Stimulated activated CD4-positive, alpha-beta T cell treated with anti-CD3 and anti-CD28 coated beads, Interleukin-4, amount 100 ng/mL, for 24 hours (primary cell): Measurements from ENCODE around the gene ADRA2C.

Source experiments
- DNase-seq: peaks from one replicate; pipeline ENCODE4 v3.0.0-alpha.2; 2020

Gene ADRA2C

GRCh38 chr4:3735196-3735595, 31.0 kb upstream of the ADRA2C start:
- DNase-seq: no peak

DNA sequence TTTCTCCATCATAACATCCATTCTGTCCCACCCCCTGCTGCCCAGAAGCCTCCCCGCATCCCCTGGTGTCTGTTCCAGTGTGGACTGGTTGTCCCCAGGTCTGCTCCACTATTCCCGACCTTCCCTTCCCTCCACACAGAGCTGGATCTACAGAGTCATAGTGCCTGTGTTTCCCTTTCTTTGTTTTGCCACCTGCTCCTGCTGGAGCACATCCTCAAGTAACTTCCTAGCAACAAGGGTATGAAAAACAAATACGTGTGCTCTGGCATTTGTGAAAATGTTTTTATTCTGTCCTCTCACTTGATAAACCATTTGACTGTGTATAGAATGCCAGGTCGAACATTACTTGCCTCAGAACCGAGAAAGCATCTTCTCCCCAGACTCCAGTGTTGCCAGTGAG, 29.9 kb upstream of the ADRA2C start:
- no peak for DNase-seq

DNA sequence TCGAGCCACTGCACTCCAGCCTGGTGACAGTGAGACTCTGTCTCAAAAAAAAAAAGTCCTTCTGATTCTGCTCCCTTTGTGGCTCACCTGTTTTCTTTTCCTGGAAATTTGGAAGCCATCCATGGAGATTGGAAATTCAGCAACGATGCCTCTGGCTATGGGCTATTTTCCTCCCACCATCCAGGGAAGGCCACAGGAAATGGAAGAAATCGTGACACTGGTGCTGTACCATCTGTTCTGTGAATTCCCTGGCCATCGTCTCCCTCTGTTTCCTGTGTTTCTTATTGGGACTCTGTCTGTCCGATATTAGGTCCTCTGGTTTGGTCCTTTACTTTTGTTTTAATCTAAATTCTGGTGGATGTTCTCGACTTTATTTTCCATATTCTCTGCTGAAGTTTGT, 29.4 kb upstream of the ADRA2C start:
- DNase-seq: no peak

DNA sequence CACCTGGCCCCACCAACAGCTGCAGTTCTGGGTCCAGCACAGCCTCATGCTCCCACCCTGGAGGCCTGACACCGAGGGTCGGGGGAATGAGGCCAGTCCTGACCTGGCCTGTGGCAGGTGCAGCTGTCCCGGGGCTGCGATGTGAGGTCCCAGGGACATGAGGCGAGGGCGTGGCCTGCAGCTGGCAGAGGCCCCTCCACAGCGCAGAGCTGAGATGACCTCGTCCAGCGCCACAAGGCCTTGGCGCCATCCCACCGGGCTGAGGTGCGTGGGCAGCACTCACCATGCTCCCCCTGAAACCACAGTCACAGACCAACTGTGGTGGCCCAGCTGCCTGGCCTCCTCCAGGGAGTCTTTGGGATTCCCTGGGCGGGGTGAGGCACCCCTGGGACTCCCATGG, 26.6 kb upstream of the ADRA2C start:
- DNase-seq: no peak

GRCh38 chr4:3740256-3740655, 25.9 kb upstream of the ADRA2C start:
- DNase-seq: no peak

DNA sequence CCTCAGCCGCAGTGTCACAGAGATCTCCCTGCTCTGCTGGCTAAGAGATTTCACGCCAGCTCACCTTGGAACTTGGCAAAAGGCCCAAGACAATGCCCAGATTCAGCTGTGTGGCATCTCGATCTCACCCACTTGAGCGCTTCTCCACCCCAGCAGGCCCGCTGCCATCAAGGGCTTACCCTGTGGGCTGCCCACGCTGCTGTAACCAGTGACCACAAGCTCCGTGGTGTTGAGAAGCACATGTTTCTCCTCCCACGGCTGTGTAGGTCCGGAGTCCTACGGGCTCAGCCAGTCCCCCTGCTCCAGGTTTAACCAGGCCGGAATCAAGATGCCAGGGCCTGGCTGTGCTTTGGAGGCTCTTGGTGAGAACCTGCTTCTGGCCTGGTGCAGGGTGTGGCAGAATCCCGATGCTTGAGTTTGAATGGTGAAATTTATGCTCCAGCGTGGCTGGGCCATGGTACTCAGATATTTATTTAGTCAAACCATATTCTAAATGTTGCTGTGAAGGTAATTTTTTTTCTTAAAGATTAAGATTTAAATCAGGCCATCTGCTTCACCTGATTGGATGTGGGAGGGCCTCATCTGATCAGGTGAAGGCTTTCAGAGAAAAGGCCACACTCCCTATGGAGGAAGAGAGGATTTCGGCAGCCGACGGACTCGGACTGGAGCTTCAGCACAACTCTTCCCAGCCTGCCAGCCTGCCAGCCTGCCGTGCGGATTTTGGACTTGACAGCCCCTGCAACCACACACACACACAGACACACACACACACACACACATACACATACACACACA, 24.8 kb upstream of the ADRA2C start:
- DNase-seq: no peak

DNA sequence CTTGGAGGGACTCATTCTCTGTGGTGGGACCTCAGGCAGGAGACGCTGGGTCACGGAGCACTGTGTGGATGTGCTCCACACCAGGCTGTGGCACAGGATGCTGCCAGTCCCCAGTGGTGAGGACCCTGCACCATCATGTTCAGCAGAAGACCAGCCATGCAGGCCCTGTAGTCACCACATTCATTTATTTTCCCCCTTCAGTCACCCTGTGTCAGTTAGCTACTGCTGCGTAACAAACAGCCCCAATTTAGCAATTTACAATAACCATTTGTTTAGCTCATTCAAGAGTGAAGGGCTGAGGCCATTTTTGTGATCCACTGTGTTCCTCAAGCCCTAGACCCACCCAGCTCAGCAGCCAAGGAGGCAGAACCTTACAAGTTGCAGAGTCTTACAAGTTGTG, 23.6 kb upstream of the ADRA2C start:
- DNase-seq: no peak

DNA sequence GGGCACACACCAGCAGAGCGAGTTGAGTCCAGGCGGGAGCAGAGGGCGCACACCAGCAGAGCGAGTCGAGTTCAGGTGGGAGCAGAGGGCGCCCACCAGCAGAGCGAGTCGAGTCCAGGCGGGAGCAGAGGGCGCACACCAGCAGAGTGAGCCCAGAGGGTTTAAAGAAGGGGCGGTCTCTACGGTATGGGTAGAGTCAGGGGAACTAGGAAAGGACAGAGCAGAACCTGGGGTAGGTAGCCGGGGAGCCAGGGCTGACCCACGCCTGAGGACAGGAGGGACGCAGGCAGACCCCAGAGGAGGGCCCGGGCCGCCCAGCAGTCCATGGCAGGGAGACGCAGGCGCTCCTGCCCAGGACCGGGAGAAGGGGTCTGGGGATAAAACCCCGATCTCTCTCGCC, 22.0 kb upstream of the ADRA2C start:
- DNase-seq: no peak

GRCh38 chr4:3744901-3745300, 21.3 kb upstream of the ADRA2C start:
- DNase-seq: no peak

DNA sequence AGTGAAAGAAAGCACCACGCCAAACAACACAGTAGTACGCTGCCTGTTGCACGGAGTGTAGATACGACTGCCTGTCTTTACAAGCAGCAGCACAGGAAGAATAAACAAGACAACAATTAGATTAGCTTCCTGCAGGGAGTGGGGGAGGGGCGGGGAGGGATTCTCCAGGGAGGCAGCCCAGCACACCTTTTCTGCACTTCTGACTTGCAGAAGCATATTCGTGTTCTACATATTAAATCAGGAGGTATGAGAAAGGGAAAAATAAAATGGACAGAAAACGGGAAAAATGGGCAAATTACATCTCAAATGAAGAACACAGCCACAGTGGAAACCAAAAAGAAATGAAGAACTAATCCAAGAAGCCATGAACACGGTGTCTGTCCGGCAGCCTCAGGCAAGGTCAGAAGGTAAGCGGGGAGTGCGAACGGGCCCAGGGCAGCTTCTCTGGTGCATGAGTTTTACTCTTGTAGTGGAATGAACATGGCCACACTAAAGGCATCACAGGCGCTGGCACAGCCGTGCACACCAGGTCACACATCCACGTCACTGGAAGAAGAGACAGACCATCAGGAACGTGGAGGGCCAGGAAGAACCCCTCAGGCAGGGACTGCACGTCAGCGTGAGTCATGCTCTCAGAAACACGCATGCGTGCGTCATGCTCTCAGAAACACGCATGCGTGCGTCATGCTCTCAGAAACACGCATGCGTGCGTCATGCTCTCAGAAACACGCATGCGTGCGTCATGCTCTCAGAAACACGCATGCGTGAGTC, 20.1 kb upstream of the ADRA2C start:
- DNase-seq: no peak

GRCh38 chr4:3746701-3747580, 19.2 kb upstream of the ADRA2C start:
- no peak for DNase-seq

DNA sequence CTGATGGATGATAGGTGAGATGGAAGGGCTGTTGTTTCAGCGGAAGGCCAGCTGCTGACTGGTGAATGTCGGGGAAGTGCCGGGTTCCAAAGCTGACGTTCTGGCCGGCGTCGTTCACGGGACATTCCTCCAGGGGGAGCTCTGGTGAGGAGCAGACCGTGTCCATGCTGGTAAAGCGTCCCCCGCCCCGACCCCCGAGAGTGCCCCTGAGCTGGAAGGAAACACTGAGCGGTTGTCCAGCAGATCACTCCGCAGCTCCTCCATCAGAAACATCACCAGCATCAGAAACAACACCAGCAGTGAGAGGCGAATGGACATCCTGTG, 18.6 kb upstream of the ADRA2C start:
- no peak for DNase-seq

DNA sequence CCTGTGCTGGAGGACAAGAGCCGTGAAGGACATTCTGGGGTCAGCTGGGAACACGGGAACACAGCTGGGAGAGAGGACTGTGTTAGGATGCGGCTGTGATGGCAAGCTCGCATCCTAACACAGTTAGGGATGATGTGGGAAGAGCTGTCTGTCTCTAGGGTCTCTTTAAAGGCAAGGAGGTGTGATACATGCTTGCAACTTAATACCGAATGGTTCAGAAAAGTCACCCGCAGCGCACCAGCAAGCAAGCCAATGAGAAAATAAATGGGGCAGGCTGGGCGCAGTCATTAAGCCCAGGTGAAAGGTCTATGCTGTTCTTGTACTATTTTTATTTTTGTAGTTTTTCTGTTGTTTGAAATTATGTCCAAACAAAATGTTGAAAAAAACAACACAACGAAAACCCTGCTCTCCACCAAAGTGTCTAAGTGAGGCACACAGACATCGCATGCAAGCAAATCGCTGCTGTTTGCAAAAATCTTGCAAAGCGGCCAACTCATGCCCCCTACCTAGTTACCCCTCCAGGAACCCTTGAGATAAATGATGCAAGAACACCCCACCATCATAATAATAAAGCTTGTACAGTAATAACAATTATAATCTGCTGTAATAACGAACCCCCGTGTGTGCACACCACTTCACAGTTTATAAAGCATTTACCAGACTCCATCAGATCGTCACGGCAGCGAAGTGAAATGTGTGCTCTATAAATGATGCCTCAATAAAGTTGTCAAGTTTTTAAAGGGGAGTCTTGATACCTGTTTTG, 17.9 kb upstream of the ADRA2C start:
- no peak for DNase-seq

DNA sequence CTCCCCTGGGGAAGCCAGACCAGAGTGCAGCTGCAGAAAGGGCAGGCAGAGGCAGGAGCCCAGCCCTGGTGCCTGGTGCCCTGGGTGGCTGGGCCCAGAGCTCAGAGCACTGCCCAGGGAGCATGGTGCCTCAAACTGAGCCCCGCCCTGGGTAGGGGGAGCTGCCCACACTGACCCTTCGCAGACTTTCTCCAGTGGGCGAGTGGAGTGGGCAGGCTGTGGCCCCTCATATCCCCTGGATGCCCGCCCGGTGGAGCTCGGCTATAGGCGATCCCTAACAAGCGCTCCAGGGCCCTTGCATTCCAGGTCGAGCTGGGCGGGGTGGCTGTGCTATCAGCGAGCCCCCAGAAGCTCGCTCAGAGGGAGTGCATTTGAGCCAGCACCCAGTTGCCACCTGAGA, 17.1 kb upstream of the ADRA2C start:
- DNase-seq: no peak

- DNase-seq: no peak
Measured at GRCh38 chr4:3750334-3750733, 15.9 kb upstream of the ADRA2C start.

GRCh38 chr4:3752022-3752421, 14.2 kb upstream of the ADRA2C start:
- no peak for DNase-seq

DNA sequence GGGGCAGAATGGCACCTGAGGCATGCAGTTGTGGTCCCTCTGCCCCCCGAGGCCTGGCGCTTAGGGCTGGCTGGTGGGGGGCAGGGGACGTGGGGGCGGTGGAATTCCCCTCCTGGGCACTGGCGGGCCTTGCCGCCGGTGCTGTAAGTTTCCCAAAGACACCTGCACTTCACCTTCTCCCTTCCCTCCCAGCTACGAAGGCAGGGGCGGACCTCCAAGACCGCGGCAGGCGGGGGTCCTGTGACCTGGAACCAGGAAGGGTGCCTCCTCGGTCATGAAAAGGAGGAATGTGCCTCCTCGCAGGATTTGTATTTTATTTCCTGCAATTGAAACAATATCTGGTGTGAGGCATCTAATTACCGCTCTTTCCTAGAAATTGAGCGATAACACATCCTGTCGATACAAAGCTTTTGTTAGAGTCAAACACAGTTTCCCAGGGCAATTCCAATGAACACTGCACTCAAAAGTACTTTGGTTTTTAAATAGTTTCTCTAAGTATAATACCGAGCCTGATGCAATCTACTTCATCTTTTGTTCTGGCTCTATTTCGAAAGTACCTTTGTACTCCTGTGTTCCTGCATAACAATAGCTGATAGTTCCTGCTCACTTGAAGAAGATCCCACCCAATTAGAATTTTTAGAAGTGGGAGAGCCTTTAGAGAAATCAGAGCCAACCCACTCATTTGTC, 12.3 kb upstream of the ADRA2C start:
- DNase-seq: no peak

GRCh38 chr4:3756343-3757059, 9.7 kb upstream of the ADRA2C start:
- no peak for DNase-seq

GRCh38 chr4:3759236-3759635, 6.9 kb upstream of the ADRA2C start:
- no peak for DNase-seq

- no peak for DNase-seq
Measured at GRCh38 chr4:3760346-3760745, 5.8 kb upstream of the ADRA2C start.

DNA sequence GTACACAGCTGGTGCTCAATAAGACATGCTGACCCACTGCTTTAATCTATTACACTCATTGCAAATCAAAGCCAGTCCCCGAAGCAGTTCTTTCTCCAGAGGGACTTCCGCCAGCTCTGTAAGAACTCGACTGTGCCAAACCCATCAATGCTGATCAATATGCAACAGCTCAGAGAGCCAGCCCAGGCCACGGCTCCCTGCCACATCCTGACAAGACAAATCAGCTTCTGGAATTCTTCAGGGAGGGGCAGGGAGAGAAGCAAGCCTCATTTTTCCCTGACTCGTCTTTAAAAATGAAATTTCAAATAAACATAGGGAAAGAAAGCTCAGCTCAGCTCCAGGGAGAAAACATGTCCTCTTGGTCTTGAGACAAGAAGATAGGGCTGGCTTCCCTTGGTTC, 5.3 kb upstream of the ADRA2C start:
- no peak for DNase-seq

DNA sequence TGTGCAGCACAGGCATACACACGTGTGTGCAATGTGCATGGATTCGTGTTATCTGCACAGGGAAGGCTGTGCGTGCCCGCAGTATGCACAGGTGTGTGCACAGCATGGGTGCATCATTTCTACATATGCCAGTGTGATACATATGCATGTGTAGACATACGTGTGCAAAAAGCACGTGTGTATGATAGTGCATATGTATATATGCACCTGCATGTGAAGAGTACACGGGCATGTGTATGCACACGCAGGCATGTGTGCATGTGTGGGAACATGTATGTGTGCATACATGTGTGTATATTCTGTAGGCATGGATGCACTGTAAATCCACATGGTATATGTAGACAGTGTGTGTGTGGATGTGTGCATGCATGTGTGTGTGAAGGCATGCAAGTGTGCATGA, 3.9 kb upstream of the ADRA2C start:
- no peak for DNase-seq
